ENCODE results near the gene STEAP1B.

- TF ChIP-seq CTCF (IDR thresholded peaks at IDR 0.05; ENCODE audit: low read depth, low read length) = no peak
- TF ChIP-seq MAX (IDR thresholded peaks at IDR 0.05; ENCODE audit: low read depth, low read length) = no peak
Observed at GRCh38 chr7:22543169-22543568, 43.2 kb upstream of the STEAP1B start.
